ENCODE data around the gene XXYLT1.

DNA sequence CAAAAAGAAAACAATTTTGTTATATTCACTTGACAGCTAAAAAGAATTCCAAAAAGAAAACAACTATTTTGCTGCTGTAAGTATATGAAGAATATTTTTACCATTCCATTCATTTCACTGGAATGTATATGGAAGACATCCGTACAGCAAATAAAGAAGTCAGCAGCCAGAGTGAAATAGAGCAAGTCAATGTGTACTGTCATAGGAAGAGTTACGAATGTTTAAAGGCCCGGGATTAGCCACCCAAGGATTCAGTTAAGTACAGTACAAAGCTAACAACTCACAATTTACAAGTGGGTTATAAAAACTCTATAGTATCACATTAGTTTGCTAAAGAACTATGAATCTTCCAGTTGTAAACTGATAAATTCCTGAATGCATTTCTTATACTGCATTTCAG lies 14.4 kb upstream of the XXYLT1 start:
- TF ChIP-seq ZNF274 (IDR thresholded peaks at IDR 0.05; ENCODE audit: low read depth, low read length) = no peak
- no peak for TF ChIP-seq YY1 (IDR thresholded peaks at IDR 0.05; ENCODE audit: insufficient read depth, insufficient read length)
